Loucy (cell line): Measurements from ENCODE around the gene FAM229B.

Source experiments
- CTCF ChIP-seq: fragments of 200-600 bp; sonication (generic); conservative IDR thresholded peaks from 2 replicates; pipeline ENCODE4 v1.5.1; 2014; ENCODE audit warnings: mild to moderate bottlenecking, antibody characterized with exemption, low read length
- EZH2phosphoT487 ChIP-seq: fragments of 200-600 bp; IDR thresholded peaks from 2 replicates; pipeline ENCODE4 v1.6.1; 2018; ENCODE audit warnings: antibody characterized with exemption, mild to moderate bottlenecking, moderate library complexity, borderline replicate concordance

DNA sequence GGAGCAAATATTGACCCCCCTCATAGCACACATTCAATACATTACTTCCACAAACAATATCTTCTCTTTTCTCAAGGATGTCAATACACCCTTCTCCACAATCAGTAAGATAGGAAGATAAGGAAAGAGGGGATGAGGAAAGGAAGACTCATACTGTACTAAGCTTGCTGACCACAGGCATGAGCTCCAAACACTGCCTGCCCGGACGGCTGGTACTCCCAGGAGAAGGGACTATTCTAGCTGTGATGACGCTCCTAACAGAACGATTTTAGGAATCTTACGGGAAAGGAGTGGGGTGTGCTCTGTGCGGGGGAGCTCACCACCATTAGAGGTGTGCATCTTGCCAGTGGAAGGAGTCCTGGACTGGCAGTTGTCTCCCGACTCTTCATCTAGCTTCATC, 37.4 kb upstream of the FAM229B start:
- no peak for TF ChIP-seq CTCF
- no peak for TF ChIP-seq EZH2phosphoT487
